GM21390 (cell line): ENCODE measurements around the gene NHSL2.
"Not testable (repeated sequence)": the region's sequence is repeated elsewhere in the genome, so short reads cannot be mapped to it uniquely, and the experiment has no call there.

ENCODE experiments used
- ATAC-seq: cut with Tn5 transposase; IDR thresholded peaks from one replicate; pipeline ENCODE4 v1.9.1; 2021; ENCODE audit not compliant: unreplicated experiment

NHSL2 gene

DNA sequence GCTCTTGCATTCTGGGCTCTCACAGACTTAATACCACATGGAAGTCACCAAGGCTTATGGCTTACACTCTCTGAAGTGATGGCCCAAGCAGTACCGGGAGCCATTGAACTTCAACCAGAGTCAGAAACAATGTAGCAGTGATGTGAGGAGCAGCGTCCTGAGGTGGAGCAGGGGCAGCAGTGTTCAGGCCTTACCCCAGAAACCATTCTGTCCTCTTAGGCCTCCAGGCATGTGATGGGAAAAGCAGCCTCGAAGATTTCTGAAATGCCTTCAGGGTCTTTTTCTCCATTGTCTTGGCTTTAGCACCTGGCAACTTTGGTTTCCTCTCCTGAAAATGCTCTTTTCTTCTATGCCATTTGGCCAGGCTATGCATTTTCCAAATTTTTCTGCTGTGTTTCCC lies 248.1 kb downstream of the NHSL2 start:
- no peak for ATAC-seq

DNA sequence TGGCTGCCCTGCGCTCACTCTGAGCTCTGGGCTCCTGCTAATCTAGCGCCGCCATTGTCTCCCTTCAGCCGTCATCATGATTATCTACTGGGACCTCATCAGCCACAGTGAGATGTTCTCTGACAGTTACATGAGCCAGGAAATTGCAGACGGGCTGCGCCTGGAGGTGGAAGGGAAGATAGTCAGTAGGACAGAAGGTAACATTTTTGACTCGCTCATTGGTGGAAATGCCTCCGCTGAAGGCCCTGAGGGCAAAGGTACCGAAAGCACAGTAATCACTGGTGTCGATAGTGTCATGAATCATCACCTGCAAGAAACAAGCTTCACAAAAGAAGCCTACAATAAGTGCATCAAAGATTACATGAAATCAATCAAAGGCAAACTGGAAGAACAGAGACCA lies 249.1 kb downstream of the NHSL2 start:
- ATAC-seq = no peak

DNA sequence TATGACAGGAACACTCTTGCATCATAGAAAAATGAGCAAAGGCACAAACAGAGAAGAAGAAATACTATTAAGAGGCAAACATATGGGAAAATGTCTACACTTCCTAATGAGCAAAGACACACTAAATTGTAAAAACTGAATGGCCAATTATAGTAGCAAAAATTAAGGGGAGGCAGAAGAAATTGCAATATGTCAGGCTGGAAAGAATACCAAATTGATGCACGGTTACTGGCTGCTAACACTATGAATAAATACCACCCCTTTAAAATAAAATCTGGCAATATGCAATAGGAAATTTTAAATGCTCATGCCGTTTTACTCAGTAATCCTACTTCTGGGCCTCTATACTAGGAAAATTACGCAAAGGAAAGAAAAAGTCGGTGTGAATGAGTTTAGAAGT lies 254.9 kb downstream of the NHSL2 start:
- ATAC-seq = no peak

DNA sequence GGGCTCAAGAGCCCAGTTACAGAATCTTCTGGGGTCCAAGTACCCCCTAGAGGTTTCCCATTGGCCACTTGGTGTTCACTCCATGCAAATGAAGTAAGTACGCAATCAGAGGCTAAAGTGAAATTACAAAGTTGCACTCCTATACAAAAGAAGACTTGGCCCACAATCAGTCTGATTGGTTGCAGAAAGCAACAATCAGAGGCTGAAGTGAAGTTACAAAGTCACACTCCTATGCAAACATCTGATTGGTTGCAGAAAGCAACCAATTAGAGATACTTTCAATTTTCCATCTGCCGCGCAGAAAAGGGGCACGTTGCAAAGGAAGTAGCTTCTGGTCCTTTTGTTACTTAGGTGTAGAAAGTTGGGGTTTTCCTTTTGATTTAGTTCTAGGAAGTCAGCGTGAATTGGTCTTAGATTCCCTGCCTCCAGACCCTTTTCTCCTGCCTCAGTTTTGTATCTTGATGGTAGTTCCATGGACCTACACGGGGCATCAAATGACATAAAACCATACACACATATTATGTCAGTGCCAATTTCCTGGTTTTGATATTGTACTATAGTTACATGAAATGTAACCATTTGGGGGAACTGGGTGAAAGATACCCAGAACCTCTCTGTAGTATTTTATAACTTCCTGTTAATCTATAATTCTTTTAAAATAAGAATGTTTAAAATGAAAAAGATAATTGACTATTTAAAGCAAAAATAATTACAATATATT lies 258.5 kb downstream of the NHSL2 start:
- ATAC-seq = no peak

DNA sequence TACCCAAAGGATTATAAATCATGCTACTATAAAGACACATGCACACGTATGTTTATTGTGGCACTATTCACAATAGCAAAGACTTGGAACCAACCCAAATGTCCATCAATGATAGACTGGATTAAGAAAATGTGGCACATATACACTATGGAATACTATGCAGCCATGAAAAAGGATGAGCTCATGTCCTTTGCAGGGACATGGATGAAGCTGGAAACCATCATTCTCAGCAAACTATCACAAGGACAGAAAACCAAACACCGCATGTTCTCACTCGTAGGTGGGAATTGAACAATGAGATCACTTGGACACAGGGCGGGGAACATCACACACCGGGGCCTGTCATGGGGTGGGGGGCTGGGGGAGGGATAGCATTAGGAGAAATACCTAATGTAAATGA lies 265.6 kb downstream of the NHSL2 start:
- ATAC-seq = not testable (repeated sequence)

DNA sequence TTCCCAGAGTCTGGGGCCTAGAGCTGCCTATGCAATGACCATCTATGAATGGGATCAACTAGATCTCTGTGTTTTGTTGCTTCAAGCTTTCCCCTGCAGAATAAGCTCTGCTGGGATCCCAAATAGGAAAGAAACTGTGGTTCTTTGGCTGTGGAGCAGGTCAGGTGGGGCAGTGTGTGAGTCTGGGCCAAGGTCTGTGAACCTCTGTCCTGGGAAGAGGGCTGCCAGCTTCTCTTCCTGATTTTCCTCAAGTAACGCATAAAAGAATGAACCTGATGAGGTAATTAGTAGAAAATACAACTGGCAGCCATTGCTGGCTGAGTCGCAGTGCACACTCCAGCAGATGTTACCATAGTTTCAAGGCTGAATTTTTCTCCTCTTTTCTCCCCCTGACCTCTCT lies 266.3 kb downstream of the NHSL2 start:
- no peak for ATAC-seq

DNA sequence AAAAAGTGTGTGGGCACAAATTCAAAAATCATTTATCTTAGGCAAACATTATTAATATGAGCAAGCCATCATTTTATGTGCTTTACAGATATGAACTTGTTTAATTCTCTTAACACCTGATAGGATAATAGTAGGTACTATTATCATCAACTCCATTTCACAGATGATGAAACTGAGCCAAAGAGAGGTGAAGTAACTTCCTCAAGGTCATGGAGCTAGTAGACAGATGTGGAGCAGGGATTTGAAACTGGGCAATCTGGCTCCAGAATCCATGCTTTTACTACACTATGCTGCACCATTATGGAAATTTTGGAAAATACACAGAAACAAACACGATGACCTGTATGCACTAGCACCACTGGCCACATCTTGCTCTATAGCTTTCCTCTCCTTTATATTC lies 269.9 kb downstream of the NHSL2 start:
- no peak for ATAC-seq

DNA sequence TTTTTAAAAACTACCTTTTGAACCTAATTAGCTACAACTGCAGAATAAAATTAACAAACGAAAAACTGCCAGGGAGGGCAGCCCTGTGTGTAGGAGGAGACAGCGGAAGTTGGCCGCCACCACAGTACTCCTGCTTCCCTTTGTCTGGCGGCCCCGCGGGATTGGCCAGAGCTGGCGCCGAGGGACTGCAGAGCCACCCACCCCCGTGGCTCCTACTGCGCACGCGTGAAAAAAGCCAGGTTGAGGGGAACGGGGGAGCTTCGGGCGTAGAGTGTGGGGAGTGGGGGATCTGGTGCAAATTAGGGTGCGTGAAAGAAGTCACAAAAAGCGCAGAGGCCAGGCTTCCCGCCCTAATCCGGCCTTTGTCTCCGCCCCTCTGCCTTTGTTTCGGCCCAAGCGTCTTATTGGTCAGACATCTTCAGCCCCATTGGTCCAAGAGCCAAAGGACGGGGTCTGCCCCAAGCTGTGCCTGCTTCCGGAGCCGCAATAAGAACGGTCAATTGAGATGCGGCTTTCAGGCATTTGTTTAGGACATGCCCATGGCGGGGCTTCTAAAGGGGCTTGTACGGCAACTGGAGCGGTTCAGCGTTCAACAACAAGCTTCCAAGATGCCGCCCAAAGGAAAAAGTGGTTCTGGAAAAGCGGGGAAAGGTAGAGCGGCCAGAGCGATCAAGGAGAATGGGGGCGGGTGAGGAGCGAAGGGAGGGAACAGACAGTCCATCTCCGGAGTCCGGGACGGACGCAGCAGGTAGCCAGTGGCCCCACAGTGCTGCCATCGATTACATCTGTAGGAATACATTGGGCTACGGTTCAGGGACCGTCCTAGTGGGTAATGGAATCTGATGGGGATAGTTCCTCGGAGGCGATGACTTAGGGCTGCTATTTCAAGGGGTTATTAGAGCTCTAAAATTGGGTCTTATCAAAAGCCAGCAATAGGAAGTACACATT lies 270.8 kb downstream of the NHSL2 start, which contains the start of gene PIN4:
TSS of gene PIN4 (plus strand) at position 580 of the 948 bp plus-strand sequence. CDS start at position 609, 29 bp downstream.
- ATAC-seq = peak; percentile 91

DNA sequence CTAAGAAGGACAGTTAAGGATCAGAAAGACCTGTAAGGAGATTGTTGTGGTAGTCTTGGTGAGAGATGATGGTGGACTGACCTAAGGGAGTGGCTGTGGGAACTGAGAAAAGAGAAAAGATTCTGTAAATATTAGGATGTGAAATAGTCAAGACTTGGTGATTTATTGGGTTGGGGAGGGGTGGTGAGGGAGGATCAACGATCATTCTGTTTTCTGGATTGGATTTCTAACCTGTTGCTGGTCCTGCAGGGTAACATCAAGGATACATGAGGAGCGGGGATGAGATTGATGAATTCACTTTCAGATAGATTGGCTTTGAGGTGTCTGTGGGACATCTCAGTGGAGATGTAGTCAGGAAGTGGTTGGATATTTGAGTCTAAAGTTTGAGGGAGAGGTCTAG lies 272.3 kb downstream of the NHSL2 start:
- no peak for ATAC-seq

DNA sequence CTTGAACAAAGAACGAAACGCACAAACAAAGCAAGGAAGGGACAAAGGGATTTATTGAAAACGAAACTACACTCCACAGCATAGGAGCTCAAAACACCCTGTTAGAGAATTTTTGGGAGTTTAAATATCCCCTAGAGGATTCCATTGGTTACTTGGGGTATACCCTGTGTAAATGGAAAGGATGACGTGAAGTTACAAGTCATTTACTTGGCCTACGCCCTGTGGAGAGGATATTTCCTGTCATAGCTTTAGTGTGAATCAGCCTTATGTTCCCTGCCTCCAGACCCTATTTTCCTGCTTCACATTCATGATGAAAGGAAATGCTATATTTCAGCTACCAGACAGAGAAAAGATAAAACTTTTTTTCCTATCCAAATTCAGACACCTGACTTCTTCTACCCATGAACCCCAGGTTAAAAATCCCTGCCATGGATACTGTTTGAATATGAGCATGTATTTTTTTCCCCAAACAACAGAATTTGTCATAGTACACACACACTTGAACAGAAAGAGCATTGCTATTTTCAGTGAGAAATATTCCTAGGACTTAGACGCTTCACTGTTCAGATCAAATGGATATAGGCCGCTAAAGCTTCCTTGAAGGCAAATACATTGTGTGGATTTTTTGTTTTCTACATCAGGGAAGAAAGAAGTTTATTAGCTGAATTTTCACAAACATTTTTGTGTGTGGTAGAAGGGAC lies 291.3 kb downstream of the NHSL2 start:
- ATAC-seq = no peak
